B cell (primary cell): ENCODE measurements around the gene LTO1. TPM values are rescaled to one million over a fixed set of nuclear protein-coding genes. Genes with fewer than 3 reads are reported as not detected.
A peak's percentile ranks its signal among the peaks of the same experiment; 100 is the strongest.

Source experiments
- ATAC-seq: fragments of 200-7000 bp; cut with Tn5 transposase; one replicate; pipeline ENCODE4 v1.10.0; 2021; ENCODE audit warnings: low read depth, mild to moderate bottlenecking, moderate number of reproducible peaks, moderate library complexity
- CTCF ChIA-PET: fragments of 350-600 bp; sonication (Branson Sonifier 250); formaldehyde crosslinking; loops from one replicate; lab custom pipeline; 2021; ENCODE audit warnings: antibody characterized with exemption, inconsistent platforms; lab: Charles Lee
- POLR2A ChIA-PET: fragments of 350-600 bp; sonication (Branson Sonifier 250); formaldehyde crosslinking; loops from one replicate; lab custom pipeline; 2021; ENCODE audit warnings: antibody characterized with exemption; lab: Charles Lee
- DNase-seq: peaks from one replicate; pipeline ENCODE4 v3.0.0; 2013
- H2AFZ ChIP-seq: 2 replicates; pipeline ENCODE4 v1.6.1; 2012; ENCODE audit warnings: mild to moderate bottlenecking, low read depth, low read length; ENCODE audit not compliant: insufficient read depth, poor library complexity, severe bottlenecking
- H3K27ac ChIP-seq, 2 donors: 1 replicate in 1 of 2; 2 replicates in 1 of 2; pipeline ENCODE4 v1.5.1; 2012 to 2013; ENCODE audit warnings: low read length in 2 of 2, mild to moderate bottlenecking in 2 of 2, moderate library complexity in 1 of 2
- H3K27me3 ChIP-seq, 4 experiments: fragments of 200-600 bp in 1 of 4; sonication (generic) in 1 of 4; replicated peaks in 1 of 4; 1 replicate in 2 of 4; 2 replicates in 2 of 4; pipeline versions ENCODE4 v1.6.1 to v1.7.0; 2013 to 2016; ENCODE audit warnings: low read length in 3 of 4, mild to moderate bottlenecking in 2 of 4, mixed read lengths in 1 of 4, moderate library complexity in 1 of 4; ENCODE audit not compliant: insufficient read depth in 4 of 4, control insufficient read depth in 3 of 4; ENCODE audit errors: control extremely low read depth in 1 of 4
- H3K36me3 ChIP-seq, 2 experiments: replicated peaks in 1 of 2; 1 replicate in 1 of 2; 2 replicates in 1 of 2; pipeline versions ENCODE4 v1.6.1 to v1.7.1; 2013; ENCODE audit warnings: low read length in 1 of 2; ENCODE audit not compliant: insufficient read depth in 2 of 2, control insufficient read depth in 1 of 2; ENCODE audit errors: control extremely low read depth in 1 of 2, extremely low read depth in 1 of 2
- H3K4me1 ChIP-seq, 2 donors: fragments of 200-600 bp in 1 of 2; sonication (generic) in 1 of 2; 1 replicate in 1 of 2; 2 replicates in 1 of 2; pipeline versions ENCODE4 v1.5.1 to v1.6.1; 2013 to 2017; ENCODE audit warnings: low read length in 2 of 2; ENCODE audit not compliant: control insufficient read depth in 2 of 2, insufficient read depth in 2 of 2
- H3K4me2 ChIP-seq: replicated peaks from 2 replicates; pipeline ENCODE3; 2012; ENCODE audit warnings: mild to moderate bottlenecking, low read depth, low read length; ENCODE audit not compliant: poor library complexity, severe bottlenecking
- H3K4me3 ChIP-seq, 5 experiments: fragments of 200-600 bp in 1 of 5; sonication (generic) in 1 of 5; 1 replicate in 3 of 5; 2 replicates in 2 of 5; pipeline versions ENCODE4 v1.5.1 to v1.7.0; 2011 to 2016; ENCODE audit warnings: low read length in 4 of 5, mild to moderate bottlenecking in 4 of 5, low read depth in 2 of 5, control low read depth in 1 of 5, moderate library complexity in 1 of 5; ENCODE audit not compliant: insufficient read depth in 1 of 5; ENCODE audit errors: control extremely low read depth in 1 of 5, extremely low read depth in 1 of 5
- H3K79me2 ChIP-seq: fragments of 200-600 bp; sonication (generic); one replicate; pipeline ENCODE4 v1.6.0; 2016; ENCODE audit warnings: low read length; ENCODE audit not compliant: control insufficient read depth, insufficient read depth
- H3K9ac ChIP-seq: fragments of 200-600 bp; sonication (generic); 2 replicates; pipeline ENCODE4 v1.6.1; 2017; ENCODE audit warnings: mild to moderate bottlenecking, low read length, moderate library complexity
- H3K9me3 ChIP-seq, 3 donors: one replicate each; pipeline versions ENCODE4 v1.6.1 to v1.7.1; 2013; ENCODE audit warnings: low read length in 2 of 3; ENCODE audit not compliant: control insufficient read depth in 2 of 3, insufficient read depth in 1 of 3; ENCODE audit errors: control extremely low read depth in 1 of 3
- H4K20me1 ChIP-seq: 2 replicates; pipeline ENCODE4 v1.6.0; 2012; ENCODE audit warnings: mild to moderate bottlenecking, low read length; ENCODE audit not compliant: insufficient read depth, control insufficient read depth, poor library complexity, severe bottlenecking
- H3K27ac Mint-ChIP-seq: one replicate; pipeline ENCODE4 v1.8.0; 2021; ENCODE audit warnings: mixed read lengths
- H3K27me3 Mint-ChIP-seq: one replicate; pipeline ENCODE4 v1.8.0; 2021; ENCODE audit warnings: mixed read lengths
- H3K4me1 Mint-ChIP-seq: one replicate; pipeline ENCODE4 v1.8.0; 2021; ENCODE audit warnings: mixed read lengths
- H3K4me3 Mint-ChIP-seq: one replicate; pipeline ENCODE4 v1.8.0; 2021; ENCODE audit warnings: mixed read lengths
- H3K9me3 Mint-ChIP-seq: one replicate; pipeline ENCODE4 v1.8.0; 2022; ENCODE audit warnings: mixed read lengths; ENCODE audit not compliant: insufficient read depth
- CTCF ChIP-seq: fragments of 200-600 bp; IDR thresholded peaks from one replicate; pipeline ENCODE4 v1.8.0; 2022; ENCODE audit warnings: antibody characterized with exemption, mild to moderate bottlenecking
- EZH2 ChIP-seq: IDR thresholded peaks from 2 replicates; pipeline ENCODE4 v1.6.1; 2012; ENCODE audit warnings: borderline replicate concordance, low read depth, mild to moderate bottlenecking, moderate library complexity, low read length; ENCODE audit not compliant: insufficient read depth, poor library complexity, severe bottlenecking
- WGBS: methylation state at CpG from one replicate; pipeline ENCODE4 v1.1.5; 2013; ENCODE audit warnings: missing lambda C conversion rate; ENCODE audit not compliant: insufficient coverage; 5-methylcytosine and 5-hydroxymethylcytosine counted together
- intact Hi-C: fragments of 100-400 bp; cut with micrococcal nuclease; formaldehyde crosslinking; loops from one replicate; pipeline ENCODE4 v1.10.0; 2022
- polyA plus RNA-seq: library from polyadenylated mRNA; depleted of rRNA; stranded (reverse); fragments of >200 nt; gene quantifications from 2 replicates; pipeline ENCODE4 v1.2.3, GENCODE V29; 2012
- total RNA-seq, 2 donors: library from RNA; stranded (reverse); fragments of 120-200 nt in 1 of 2; gene quantifications; 1 replicate in 1 of 2; 2 replicates in 1 of 2; pipeline versions ENCODE4 v1.2.3 to v1.2.4, GENCODE V29; 2013 to 2022

LTO1 gene
- total and polyA plus RNA-seq, 2 donors (not counting 1 experiment from before 2014, with no cell fraction given), result 44.4 to 68.8 TPM

DNA sequence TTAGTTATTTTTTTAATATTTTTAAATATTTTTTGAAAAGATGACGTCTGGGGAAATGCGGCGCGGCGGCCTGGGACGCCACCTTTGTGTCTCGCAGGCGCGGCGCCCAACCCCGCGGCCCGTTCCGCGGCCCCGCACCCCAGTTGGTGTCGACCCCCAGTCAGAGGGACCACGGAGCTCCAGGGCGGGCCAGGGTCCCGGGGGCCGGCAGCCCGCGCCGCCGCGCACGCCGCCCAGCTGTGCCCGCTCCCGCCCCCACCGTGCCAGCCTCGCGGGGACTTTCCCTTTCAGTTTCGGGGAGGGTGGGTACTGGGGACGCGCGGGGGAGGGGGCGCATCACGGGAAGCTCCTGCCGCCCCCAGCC lies 32.6 kb downstream of the LTO1 start:
- Histone ChIP-seq H3K27me3 (peaks cover 0 to 32% (median 24%) of the 10 kb centered on the region in 4 experiments), H3K79me2 (peaks cover 6% of the 10 kb centered on the region), H3K4me3 (peak overlapping the region in 4 of 5 experiments; percentile 58 to 81 (median 78)), H3K27ac (peak overlapping the region; percentile 24 to 64), H3K36me3 (peaks cover 0 to 4% of the 10 kb centered on the region in 2 experiments), H3K4me1 (peaks cover 32 to 42% of the 10 kb centered on the region in 2 donors), H3K9ac (peak overlapping the region; percentile 89), H4K20me1 (peaks cover 21% of the 10 kb centered on the region), H3K4me2 (peak overlapping the region; percentile 78), H3K9me3 (peaks cover 0 to 13% (median 0%) of the 10 kb centered on the region in 3 donors), H2AFZ (peak overlapping the region; percentile 90)
- ATAC-seq, result peak; percentile 54
- ChIA-PET CTCF (interaction anchor here (0.6 to 4.9 kb wide), 14 partner anchors 11 to 1086 kb away, joined by 3 to 71 read pairs (median 5); partner anchors contain the start of gene MYEOV), POLR2A (interaction anchor here (0.6 to 1.2 kb wide), 7 partner anchors 32 to 352 kb away, joined by 3 to 7 read pairs (median 4); partner anchors contain the start of genes LTO1 and MYEOV)
- Mint-ChIP-seq H3K27ac (no peak overlapping the region), H3K4me3 (peak overlapping the region; percentile 52), H3K27me3 (peaks cover 23% of the 10 kb centered on the region), H3K4me1 (peaks cover 40% of the 10 kb centered on the region), H3K9me3 (no peaks in the 10 kb centered on the region)
- TF ChIP-seq EZH2, result no peak
- no peak for TF ChIP-seq CTCF
- DNase-seq, result no peak
- WGBS, result under 1% methylated on average over 38 of the region's 40 CpGs
- intact Hi-C loops, result loop anchor here (2.0 kb wide), 1 partner anchor 594 kb away; the partner anchor contains the start of gene TPCN2
